ENCODE results near the gene IQCK.

GRCh38 chr16:19837331-19837980, 119.4 kb downstream of the IQCK start:
- TF ChIP-seq CTCF (IDR thresholded peaks at IDR 0.05) (no peak), POLR2A (IDR thresholded peaks at IDR 0.05) (no peak)

All from vagina (tissue), 2 donors.